HG02884 (cell line): ENCODE measurements around the gene PRH1.

Experiments used
- ATAC-seq: cut with Tn5 transposase; IDR thresholded peaks from one replicate; pipeline ENCODE4 v1.9.1; 2021; ENCODE audit warnings: mild to moderate bottlenecking, moderate library complexity; ENCODE audit not compliant: unreplicated experiment

PRH1 gene

GRCh38 chr12:10842862-10843261 lies 41.2 kb downstream of the PRH1 start:
- no peak for ATAC-seq

GRCh38 chr12:10838461-10838860 lies 45.6 kb downstream of the PRH1 start:
- no peak for ATAC-seq
